Cardiac muscle cell (in vitro differentiated cells and primary cell): ENCODE measurements around the gene CACNA2D3. TPM values are rescaled to one million over a fixed set of nuclear protein-coding genes. Genes with fewer than 3 reads are reported as not detected.
A peak's percentile ranks its signal among the peaks of the same experiment; 100 is the strongest.

Experiments
- DNase-seq, 2 donors: peaks; one replicate each; pipeline versions ENCODE4 v3.0.0 to v3.0.0-alpha.2; 2010 to 2017; ENCODE audit warnings: low read depth in 1 of 2, low spot score in 1 of 2
- H3K27ac ChIP-seq: fragments of 200-600 bp; sonication (generic); 2 replicates; pipeline ENCODE4 v1.5.1; 2016
- H3K27me3 ChIP-seq: fragments of 200-600 bp; sonication (generic); 2 replicates; pipeline ENCODE4 v1.6.0; 2016; ENCODE audit warnings: control low read depth
- H3K36me3 ChIP-seq: fragments of 200-600 bp; sonication (generic); 2 replicates; pipeline ENCODE4 v1.5.1; 2016; ENCODE audit warnings: control low read depth
- H3K4me1 ChIP-seq: fragments of 200-600 bp; sonication (generic); 2 replicates; pipeline ENCODE4 v1.8.1; 2017; ENCODE audit warnings: low read depth, mild to moderate bottlenecking, mixed run types
- H3K4me3 ChIP-seq: fragments of 200-600 bp; sonication (generic); 2 replicates; pipeline ENCODE4 v1.5.1; 2016; ENCODE audit warnings: mild to moderate bottlenecking
- H3K9me3 ChIP-seq: fragments of 200-600 bp; sonication (generic); 2 replicates; pipeline ENCODE4 v1.5.1; 2017; ENCODE audit warnings: low read depth, mild to moderate bottlenecking, control low read depth
- CTCF ChIP-seq: IDR thresholded peaks from 2 replicates; pipeline ENCODE4 v1.5.1; 2012; ENCODE audit warnings: low read depth, mild to moderate bottlenecking, low read length
- polyA plus RNA-seq: library from polyadenylated mRNA; unstranded; fragments of >200 nt; fragmentation: Nextera tagmentation; extraction: Ambion mirVana; gene quantifications from 2 replicates; pipeline ENCODE4 v1.2.1, GENCODE V29; 2016
- total RNA-seq: library from RNA; depleted of rRNA; stranded (reverse); fragments of >200 nt; gene quantifications from 2 replicates; pipeline ENCODE4 v1.2.3, GENCODE V29; 2016

The CACNA2D3 gene
- total and polyA plus RNA-seq, 2 experiments from 2014 or later: 0.45 to 0.59 TPM

- TF ChIP-seq CTCF: no peak
- no peak overlapping the region for H3K4me3 ChIP-seq
- H3K9me3 ChIP-seq: no peaks in the 10 kb centered on the region
- H3K27me3 ChIP-seq: no peaks in the 10 kb centered on the region
- H3K36me3 ChIP-seq: no peaks in the 10 kb centered on the region
- DNase-seq: no peak
- no peaks in the 10 kb centered on the region for H3K4me1 ChIP-seq
- H3K27ac ChIP-seq: no peak overlapping the region
Measured at GRCh38 chr3:54681706-54682105, 559.4 kb downstream of the CACNA2D3 start.

- H3K27me3 ChIP-seq: no peaks in the 10 kb centered on the region
- DNase-seq: no peak
- no peak for TF ChIP-seq CTCF
- H3K4me3 ChIP-seq: no peak overlapping the region
- no peak overlapping the region for H3K27ac ChIP-seq
- no peaks in the 10 kb centered on the region for H3K36me3 ChIP-seq
- H3K9me3 ChIP-seq: no peaks in the 10 kb centered on the region
- no peaks in the 10 kb centered on the region for H3K4me1 ChIP-seq
Measured at GRCh38 chr3:54685213-54685612, 562.9 kb downstream of the CACNA2D3 start.

- Histone ChIP-seq H3K36me3 (no peaks in the 10 kb centered on the region), H3K9me3 (no peaks in the 10 kb centered on the region), H3K4me1 (no peaks in the 10 kb centered on the region), H3K4me3 (no peak overlapping the region), H3K27me3 (no peaks in the 10 kb centered on the region), H3K27ac (no peak overlapping the region)
- no peak for TF ChIP-seq CTCF
- DNase-seq: peak in 1 of 2 donors; percentile 59
Measured at GRCh38 chr3:54691289-54691771, 569.0 kb downstream of the CACNA2D3 start.

GRCh38 chr3:54696313-54696712 is 574.0 kb downstream of the CACNA2D3 start:
- no peaks in the 10 kb centered on the region for H3K9me3 ChIP-seq
- H3K4me1 ChIP-seq: no peaks in the 10 kb centered on the region
- no peak overlapping the region for H3K4me3 ChIP-seq
- H3K36me3 ChIP-seq: no peaks in the 10 kb centered on the region
- H3K27ac ChIP-seq: no peak overlapping the region
- H3K27me3 ChIP-seq: no peaks in the 10 kb centered on the region
- TF ChIP-seq CTCF: no peak
- no peak for DNase-seq

GRCh38 chr3:54698054-54698453 is 575.7 kb downstream of the CACNA2D3 start:
- DNase-seq: no peak
- TF ChIP-seq CTCF: no peak
- Histone ChIP-seq H3K27ac (no peak overlapping the region), H3K4me3 (no peak overlapping the region), H3K9me3 (no peaks in the 10 kb centered on the region), H3K27me3 (no peaks in the 10 kb centered on the region), H3K4me1 (no peaks in the 10 kb centered on the region), H3K36me3 (no peaks in the 10 kb centered on the region)

- H3K4me1 ChIP-seq: no peaks in the 10 kb centered on the region
- no peak overlapping the region for H3K4me3 ChIP-seq
- H3K9me3 ChIP-seq: no peaks in the 10 kb centered on the region
- no peak for TF ChIP-seq CTCF
- H3K27me3 ChIP-seq: no peaks in the 10 kb centered on the region
- no peaks in the 10 kb centered on the region for H3K36me3 ChIP-seq
- DNase-seq: no peak
- no peak overlapping the region for H3K27ac ChIP-seq
Measured at GRCh38 chr3:54703923-54704322, 581.6 kb downstream of the CACNA2D3 start.
